ENCODE data around the gene TMCC2. TPM values are rescaled to one million over a fixed set of nuclear protein-coding genes. Genes with fewer than 3 reads are reported as not detected.
"Not testable (repeated sequence)": the region's sequence is repeated elsewhere in the genome, so short reads cannot be mapped to it uniquely, and the experiment has no call there.

Gene TMCC2
- total RNA-seq, 1 experiment from 2014 or later, result 5.4 TPM

DNA sequence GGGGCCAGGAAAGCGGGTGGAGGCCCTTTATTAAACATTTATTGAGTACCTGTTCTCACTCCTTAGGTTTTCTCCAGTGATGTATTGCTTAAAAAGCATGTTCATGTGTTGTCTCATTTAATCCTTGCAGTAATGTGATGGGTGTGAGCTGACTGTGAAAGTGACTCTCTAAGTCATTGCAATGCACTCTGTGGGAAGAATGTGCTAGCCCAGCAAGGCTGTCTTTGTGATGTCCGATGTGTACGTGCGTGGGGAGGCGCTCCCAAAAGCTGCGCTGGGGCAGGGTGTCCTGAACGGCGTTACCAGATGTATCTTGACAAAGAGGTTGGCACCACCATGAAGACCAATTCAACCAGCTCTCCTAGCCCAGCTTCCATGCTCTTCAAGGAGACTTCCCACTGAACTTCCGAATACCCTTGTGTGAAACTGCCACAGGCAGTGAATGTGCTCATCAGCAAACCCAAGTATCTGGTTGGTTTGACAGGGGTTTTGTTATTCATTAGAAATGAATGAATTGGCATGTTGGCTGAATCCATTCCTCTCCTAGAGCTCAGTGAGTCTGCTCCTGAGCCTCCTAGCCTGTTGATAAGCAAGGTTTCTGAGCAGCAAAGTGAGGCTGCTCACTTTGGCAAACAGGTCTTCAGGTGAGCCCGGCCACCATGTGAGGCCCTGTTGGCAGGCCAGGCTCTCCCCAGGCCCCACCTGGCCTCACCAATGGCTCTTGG lies 65.8 kb downstream of the TMCC2 start:
- no peak for DNase-seq (ENCODE audit: low spot score)
- in situ Hi-C loops (cut with HindIII; ENCODE audit: low sequenced_read_pairs), result no loop called here

DNA sequence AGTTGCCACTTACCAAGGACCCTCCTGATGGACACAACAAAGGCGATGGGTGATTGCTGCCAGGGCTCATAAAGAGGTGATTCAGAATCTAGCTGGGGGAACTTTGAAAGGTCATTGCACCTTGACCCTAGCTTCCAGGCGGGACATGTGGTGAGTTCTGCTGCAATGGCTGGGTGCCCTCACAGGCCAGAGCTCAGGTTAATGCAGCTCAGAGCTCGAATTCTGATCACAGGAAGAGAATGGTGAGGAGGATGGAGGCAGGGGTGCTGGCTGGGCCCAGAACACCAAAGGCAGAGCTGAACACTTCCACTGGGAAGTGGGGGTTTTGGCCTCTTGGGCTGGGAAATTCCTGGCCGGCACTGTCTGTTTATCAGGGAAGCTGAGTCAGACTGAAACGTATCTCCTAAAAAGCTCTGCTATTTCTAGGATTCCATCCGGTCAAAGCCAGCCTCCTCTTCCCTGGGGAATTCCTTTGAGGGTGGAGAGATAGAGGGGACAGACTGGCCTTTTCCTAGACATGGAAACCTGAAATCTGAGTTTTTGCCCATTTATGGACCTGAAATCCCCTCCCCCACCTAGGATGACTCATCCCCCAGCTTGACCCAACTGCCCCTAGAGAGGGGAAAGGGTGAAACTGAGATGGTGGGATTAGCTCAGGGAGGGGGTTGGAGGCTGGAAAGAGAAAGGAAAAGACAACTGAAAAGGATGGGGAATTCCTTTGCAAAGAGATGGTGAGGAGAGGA lies 66.6 kb downstream of the TMCC2 start:
- DNase-seq (ENCODE audit: low spot score), result no peak
- in situ Hi-C loops (cut with HindIII; ENCODE audit: low sequenced_read_pairs), result no loop called here

DNA sequence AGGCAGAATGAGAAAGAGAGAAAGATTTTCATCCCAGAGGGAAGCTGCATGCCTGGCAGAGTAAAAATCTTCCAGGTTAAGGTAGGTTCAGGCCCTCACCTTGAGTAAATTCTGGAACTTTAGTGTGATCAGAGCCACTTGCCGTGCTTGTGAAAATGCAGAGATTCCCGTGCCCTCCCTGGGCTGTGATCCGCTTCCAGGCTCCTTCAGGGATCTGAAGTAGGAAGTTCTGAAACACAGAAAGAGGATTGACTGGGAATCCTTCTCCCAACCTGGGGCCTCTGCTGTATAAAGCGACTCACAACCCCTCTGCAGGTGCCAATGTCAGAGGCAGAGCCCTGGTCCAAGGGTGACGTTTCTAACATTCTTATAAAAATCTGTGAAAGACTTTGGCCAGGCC lies 67.2 kb downstream of the TMCC2 start:
- in situ Hi-C loops (cut with HindIII; ENCODE audit: low sequenced_read_pairs), result no loop called here
- no peak for DNase-seq (ENCODE audit: low spot score)

DNA sequence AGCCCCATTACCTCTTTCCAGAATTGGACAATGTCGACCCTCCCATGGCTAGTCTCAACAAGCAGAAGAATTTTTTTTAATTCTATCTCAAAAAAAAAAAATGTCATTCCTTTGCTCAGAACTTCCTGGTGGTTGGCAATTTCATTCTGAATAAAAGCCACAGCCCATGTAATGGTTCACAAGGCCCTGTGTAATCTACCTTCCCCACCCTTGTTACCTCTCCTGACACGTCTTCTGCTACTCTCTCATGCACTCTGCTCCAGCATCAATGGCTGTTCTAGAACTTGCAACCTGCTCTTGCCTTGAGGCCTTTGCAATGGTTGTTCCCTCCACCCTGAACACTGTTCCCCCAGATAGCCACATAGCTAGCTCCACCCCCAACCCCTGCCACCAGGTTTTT lies 68.4 kb downstream of the TMCC2 start:
- in situ Hi-C loops (cut with HindIII; ENCODE audit: low sequenced_read_pairs), result no loop called here
- no peak for DNase-seq (ENCODE audit: low spot score)

DNA sequence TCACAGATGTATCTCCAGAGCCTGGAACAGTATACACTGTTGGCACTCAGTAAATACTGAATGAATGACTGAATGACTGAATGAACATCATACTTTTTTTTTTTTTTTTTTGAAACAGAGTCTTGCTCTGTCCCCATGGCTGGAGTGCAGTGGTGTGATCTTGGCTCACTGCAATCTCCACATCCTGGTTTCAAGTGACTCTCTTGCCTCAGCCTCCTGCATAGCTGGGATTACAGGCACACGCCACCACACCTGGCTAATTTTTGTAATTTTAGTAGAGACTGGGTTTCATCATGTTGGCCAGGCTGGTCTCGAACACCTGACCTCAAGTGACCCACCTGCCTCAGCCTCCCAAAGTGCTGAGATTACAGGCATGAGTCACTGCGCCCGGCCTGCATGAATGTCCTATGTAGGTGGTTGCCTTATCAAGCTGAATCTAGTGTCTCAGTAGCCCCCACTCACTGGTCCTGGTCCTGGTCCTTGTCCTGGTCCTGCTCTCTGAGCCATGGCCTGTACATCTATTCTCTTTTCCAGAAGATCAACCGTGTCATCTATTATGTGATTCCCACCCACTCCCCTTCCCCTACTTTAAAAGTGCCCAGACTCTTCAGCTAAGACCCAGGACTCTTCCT lies 69.9 kb downstream of the TMCC2 start:
- DNase-seq (ENCODE audit: low spot score); in situ Hi-C loops (cut with HindIII; ENCODE audit: low sequenced_read_pairs): not testable (repeated sequence)

DNA sequence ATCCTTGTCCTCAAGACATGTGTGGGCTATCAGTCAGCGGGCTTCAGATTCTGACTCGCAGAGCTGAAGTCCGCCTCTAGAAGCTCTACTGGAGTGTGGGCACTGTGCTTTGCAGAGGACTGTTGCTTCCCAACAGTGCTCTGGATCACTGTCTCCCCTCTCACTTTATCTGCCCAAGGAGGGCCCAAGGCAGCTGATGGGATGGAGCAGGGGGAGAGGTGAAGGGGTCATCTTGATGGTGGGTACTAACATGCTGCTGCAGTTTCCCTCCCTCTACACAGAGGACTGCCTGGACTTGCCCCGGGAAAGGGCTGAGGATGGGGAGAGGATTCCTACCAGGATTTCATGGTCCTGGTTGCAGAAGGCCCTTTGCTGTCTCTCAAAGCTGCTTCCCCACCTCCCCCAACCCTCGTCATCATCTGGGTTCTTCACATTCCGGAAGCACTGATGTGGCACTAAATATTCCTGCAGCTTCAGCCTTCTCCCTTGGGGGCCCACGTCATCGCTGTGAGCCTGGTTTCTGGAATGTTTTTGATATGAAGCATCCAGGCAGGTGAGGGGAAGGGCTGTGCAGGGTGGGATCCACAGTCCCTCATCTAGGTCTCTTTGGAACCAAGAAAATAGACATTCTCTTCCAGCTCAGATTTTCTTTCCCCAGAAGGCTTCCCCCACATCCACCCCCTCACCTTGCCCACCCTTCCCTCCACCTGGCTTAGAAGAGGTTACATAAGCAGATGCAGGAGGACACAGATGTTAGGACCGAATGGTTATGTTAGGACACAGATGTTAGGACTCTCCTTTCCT lies 70.6 kb downstream of the TMCC2 start:
- in situ Hi-C loops (cut with HindIII; ENCODE audit: low sequenced_read_pairs), result no loop called here

DNA sequence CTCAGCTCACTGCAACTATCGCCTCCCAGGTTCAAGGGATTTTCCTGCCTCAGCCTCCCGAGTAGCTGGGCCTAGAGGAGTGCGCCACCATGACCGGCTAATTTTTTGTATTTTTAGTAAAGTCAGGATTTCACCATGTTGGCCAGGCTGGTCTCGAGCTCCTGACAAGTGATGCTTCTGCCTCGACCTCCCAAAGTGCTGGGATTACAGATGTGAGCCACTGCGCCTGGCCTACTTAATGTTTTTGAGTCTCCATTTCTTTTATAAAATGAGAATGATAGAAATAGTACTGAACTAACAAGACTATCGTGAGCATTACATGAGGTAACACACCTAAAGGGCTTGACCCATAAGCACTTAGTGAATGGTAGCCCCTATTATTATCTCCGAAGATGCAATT lies 72.4 kb downstream of the TMCC2 start:
- in situ Hi-C loops (cut with HindIII; ENCODE audit: low sequenced_read_pairs), result no loop called here
- no peak for DNase-seq (ENCODE audit: low spot score)

More for the DNA sequence above, 70.6 kb downstream of the TMCC2 start:
- DNase-seq (ENCODE audit: low spot score), result peak; percentile 64

DNA sequence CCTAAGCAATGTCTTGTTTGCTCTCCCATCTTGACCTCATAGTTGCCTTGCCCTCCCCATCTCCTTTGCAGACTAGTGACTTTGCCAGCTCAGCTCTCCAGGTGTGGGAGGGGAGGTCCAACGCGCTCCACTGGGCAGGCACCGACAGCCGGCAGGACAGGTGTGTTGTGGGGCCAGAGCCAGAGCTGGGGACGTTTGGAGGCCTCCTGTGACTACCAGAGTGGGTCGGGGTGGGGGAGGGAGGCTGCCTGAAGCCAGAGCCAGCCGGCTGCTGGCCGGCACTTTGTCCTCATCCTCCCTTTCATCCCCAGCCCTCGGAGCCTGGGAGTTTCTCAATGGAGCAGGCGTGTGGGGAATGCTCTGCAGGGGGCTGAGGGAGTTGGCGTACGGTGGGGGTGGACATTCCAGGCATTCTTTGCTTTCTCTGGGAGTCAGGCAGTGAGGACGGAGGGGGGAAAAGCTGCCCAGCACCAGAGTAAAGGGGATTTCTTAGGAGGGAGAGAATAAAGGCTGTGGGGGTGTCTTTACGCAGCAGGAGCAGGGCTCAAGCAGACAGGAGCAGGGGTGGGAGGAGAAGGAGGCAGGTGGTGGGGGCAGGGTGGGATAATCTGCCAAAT lies 73.6 kb downstream of the TMCC2 start:
- in situ Hi-C loops (cut with HindIII; ENCODE audit: low sequenced_read_pairs), result no loop called here
- DNase-seq (ENCODE audit: low spot score), result peak; percentile 65

DNA sequence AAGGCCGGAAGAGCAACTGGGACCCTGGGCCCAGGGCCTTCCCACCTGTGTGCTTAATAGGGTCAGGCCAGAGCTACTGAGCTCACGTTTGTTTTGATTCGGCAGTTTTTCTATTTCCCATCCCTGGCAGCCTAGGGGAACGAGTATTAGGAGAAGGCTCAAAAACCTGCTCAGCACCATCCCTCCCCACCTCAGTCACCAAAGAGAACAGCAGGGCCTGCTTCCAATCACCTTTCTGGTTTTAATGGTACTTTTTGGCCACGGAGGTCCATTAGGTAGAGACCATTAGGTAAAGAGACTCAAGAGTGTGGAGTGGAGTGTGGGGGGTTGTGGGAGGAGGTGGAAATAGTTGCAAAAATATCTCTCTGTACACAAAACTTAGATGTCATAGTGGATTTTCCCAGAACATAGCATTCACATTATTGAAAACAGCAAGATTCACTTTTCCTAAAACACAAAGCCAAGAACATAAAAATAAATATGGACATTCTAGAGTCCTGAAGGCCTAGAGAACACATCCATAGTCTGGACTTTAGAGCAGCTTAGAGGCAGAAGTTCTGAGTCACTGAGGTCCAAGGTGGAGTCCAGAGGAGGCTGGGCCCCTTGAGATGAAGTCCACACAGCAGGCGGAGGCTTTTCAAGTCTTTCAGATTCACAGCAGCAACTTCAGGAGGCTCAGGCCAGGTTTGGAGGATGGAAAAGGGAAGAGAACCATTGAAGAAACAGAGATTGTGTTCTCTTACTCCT lies 74.3 kb downstream of the TMCC2 start:
- DNase-seq (ENCODE audit: low spot score), result peak; percentile 37
- in situ Hi-C loops (cut with HindIII; ENCODE audit: low sequenced_read_pairs), result no loop called here

DNA sequence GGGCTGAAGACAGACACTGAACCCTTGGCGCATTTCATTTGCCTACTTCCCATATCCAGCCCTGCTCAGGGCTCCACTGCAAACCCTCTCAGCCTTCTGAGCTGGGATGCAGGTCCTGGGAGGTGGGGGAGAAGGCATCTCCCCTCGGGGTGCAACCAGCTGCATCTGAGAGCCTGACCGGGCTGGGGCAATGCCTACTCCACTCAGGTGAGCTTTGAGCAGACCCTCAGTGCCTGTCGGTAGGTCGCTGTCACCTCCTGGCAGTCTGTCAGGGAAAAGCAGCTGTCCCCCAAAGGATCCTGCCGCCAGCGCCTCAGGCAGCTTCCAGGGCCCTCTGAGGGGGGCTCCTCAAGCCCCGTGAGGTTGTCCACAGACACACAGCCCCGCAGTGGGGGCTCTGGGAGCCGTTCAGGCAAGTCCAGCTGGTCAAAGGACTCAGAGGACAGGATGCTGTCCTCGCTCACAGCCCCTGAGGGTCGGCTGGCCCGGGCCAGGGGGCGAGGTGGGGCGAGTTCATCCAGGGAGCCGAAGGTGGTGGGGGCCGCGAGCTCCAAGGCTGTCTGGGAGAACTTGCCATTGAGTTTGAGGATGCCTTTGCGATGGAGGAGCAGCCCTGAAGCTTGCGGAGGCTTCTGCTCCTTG lies 75.6 kb downstream of the TMCC2 start:
- in situ Hi-C loops (cut with HindIII; ENCODE audit: low sequenced_read_pairs), result no loop called here

DNA sequence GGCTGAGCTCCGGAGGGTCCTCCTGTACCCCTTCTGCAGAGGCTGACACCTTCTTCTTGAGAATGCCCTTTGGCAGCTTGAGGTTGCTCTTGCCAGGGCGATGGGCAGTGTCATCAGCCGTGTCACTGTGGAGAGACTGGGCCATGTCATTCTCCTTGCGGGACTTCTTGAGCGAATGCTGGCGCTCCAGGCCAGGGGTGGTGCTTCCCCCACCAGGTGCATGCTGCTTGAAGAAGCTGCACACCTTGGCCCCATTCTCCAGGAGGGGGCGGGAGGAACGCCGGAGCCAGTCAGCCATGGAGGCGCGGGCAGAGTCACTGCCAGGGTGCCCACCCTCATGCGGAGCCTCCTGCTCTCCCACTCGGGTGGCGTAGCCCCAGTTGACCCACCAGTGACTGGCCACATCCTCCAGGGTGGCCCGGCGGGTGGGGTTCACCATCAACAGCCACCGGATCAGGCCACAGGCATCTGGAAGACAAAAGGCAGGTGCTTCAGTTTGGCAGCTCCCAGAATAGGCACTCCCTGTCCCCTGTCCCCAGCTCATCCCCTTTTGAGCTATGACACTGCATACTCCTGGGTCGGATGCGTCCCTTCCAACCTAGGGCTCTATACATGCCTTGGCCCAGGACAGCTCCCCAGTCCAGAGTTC lies 76.4 kb downstream of the TMCC2 start:
- in situ Hi-C loops (cut with HindIII; ENCODE audit: low sequenced_read_pairs), result no loop called here
- no peak for DNase-seq (ENCODE audit: low spot score)

More for the DNA sequence above, 75.6 kb downstream of the TMCC2 start:
- no peak for DNase-seq (ENCODE audit: low spot score)

DNA sequence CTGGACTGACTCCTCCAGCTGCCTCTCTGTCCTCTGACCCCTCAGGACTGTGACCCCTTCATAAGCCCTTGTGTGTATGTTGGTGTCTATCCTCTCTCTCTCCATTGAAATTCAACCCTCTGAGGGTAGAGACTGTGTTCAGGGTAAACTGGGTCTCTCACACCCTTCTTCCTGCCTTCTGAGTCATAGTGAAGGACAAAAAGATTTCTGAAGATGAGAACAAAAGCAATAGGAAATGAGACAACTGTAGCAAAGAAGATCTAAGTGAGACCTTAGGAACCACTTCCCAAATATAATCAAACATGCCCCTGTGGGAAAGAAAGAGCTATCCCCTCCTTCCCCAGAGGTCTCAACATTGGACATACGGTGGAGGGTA lies 76.9 kb downstream of the TMCC2 start:
- in situ Hi-C loops (cut with HindIII; ENCODE audit: low sequenced_read_pairs), result no loop called here
- DNase-seq (ENCODE audit: low spot score), result no peak

DNA sequence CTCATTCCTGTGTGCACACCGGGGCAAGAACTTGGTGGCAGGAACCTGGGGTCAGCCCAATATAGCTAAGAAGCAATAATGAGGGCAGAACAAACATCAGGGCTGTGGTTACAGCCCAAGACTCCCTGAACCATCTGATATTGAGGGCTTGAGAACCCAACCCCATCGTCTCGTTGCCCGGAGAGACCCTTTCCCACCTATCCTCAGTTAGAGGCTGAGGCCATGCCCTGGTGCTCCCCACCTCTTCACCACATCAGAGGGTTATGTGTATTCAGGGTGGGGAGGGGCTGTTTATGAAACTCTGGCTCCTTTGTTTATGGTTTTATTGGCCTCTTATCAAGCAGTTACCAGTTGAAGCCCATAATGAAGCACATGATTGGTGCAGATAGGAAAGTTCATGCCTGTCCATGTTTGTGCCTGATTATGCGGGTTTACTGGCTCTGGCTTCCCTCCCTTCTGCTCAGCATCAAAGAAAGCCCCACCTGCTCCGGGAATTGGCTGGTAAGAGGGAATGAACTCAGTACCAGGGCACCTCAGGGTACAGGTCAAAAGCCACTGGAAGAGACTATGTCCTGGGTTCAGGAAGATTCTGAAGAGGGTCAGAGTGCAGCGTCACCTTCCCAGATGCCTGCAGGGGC lies 79.3 kb downstream of the TMCC2 start:
- no peak for DNase-seq (ENCODE audit: low spot score)
- in situ Hi-C loops (cut with HindIII; ENCODE audit: low sequenced_read_pairs), result no loop called here

DNA sequence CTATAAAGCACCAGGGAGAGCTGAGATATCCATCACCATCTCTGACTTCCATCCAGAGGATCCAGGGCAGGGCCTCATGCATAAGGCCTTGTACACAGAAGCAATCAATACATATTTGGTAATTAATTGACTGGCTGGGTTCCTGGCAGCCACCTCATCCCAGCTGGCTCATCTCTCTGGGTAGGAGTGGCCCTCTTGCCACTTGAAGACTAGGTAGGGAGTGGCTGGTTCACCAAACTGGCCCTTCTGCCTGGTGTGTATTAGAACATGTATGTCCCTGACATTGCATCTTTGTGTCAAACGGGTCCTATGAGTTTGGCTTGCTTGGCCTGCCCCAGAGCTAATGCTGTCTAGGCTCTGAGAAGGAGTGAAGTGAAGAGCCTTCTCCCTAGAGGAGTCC lies 82.0 kb downstream of the TMCC2 start:
- in situ Hi-C loops (cut with HindIII; ENCODE audit: low sequenced_read_pairs), result no loop called here
- DNase-seq (ENCODE audit: low spot score), result no peak

DNA sequence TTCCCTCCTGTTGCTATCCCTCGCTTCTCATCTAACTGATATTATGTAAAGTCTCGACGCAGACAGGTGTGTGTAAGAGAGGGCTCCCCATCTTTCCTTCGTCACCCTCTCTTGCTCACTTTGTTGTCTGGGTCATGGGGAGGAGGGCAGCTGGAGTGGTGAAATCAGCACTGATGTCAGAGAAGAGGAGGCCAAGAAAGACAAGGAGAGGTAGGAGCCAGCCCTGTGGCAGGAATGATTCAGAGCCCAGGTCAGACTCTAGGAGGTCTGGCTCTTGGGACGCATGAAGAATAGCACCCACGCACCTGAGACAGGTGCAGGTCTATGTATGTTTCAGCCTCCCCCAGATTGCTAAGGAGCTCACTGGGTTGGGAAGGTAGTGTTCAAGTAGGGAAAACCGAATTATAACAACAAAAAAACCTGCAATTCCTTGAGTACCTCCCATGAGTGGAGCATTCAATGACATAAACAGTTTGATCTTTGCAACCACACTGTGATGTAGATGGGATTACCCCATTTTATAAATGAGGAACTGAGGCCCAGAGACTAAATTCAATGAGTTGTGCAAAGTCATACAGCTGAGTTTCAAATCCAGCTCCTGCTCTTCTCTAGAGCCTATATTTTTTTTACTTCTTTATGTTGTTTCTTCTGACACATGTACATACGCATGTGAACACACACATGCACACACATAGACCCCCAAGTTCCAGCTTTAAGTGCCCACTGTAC lies 83.4 kb downstream of the TMCC2 start:
- in situ Hi-C loops (cut with HindIII; ENCODE audit: low sequenced_read_pairs), result no loop called here
- DNase-seq (ENCODE audit: low spot score), result no peak

DNA sequence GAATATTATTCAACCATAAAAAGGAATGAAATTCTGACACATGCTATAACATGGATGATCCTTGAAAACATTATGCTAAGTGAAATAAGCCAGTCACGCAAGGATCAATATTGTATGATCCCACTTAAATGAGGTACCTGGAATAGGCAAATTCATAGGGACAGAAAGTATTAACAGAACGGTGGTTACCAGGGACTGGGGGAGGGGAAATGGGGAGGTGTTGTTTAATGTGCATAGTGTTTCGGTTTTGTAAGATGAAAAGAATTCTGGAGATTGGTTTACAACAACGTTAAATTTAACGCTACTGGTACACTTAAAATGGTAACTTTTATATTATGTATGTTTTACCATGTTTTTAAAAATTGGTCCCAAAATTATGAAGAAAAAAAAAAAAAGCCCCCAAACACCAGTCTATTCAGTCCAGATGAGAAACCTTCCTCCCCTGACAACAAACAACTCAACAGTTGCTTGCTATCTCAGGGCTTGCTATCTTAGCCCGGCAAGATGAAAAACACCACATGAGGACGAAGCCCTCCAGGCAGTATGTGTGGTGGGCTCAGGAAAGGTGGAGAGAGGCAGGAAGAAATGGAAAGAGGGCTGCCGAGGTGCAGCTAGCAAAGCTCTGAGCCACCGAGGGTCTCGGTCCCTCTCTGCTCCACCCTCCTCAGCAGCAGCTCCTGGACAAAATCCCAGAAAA lies 85.3 kb downstream of the TMCC2 start:
- in situ Hi-C loops (cut with HindIII; ENCODE audit: low sequenced_read_pairs), result no loop called here
- DNase-seq (ENCODE audit: low spot score), result no peak

Data from G401 (cell line).